Neural progenitor cell (in vitro differentiated cells): ENCODE measurements around the gene SMOC2.

Source experiments
- CTCF ChIP-seq: fragments of 200-600 bp; sonication (generic); IDR thresholded peaks from 2 replicates; pipeline ENCODE4 v1.5.1; 2017; ENCODE audit warnings: antibody characterized with exemption, mild to moderate bottlenecking
- EZH2 ChIP-seq: fragments of 200-600 bp; sonication (generic); IDR thresholded peaks from 2 replicates; pipeline ENCODE4 v1.6.1; 2017; ENCODE audit warnings: antibody characterized with exemption, mild to moderate bottlenecking, moderate library complexity
- EZH2phosphoT487 ChIP-seq: fragments of 200-600 bp; sonication (generic); IDR thresholded peaks from 2 replicates; pipeline ENCODE4 v1.6.1; 2017; ENCODE audit warnings: antibody characterized with exemption

- no peak for TF ChIP-seq CTCF
- TF ChIP-seq EZH2 = no peak
- no peak for TF ChIP-seq EZH2phosphoT487
Measured at GRCh38 chr6:168711666-168712300, 270.8 kb downstream of the SMOC2 start.
